GM18511 (cell line): ENCODE measurements around the gene CDK8.

Experiments
- ATAC-seq: cut with Tn5 transposase; IDR thresholded peaks from one replicate; pipeline ENCODE4 v1.9.1; 2021; ENCODE audit warnings: mild to moderate bottlenecking, moderate library complexity; ENCODE audit not compliant: unreplicated experiment

CDK8 gene

DNA sequence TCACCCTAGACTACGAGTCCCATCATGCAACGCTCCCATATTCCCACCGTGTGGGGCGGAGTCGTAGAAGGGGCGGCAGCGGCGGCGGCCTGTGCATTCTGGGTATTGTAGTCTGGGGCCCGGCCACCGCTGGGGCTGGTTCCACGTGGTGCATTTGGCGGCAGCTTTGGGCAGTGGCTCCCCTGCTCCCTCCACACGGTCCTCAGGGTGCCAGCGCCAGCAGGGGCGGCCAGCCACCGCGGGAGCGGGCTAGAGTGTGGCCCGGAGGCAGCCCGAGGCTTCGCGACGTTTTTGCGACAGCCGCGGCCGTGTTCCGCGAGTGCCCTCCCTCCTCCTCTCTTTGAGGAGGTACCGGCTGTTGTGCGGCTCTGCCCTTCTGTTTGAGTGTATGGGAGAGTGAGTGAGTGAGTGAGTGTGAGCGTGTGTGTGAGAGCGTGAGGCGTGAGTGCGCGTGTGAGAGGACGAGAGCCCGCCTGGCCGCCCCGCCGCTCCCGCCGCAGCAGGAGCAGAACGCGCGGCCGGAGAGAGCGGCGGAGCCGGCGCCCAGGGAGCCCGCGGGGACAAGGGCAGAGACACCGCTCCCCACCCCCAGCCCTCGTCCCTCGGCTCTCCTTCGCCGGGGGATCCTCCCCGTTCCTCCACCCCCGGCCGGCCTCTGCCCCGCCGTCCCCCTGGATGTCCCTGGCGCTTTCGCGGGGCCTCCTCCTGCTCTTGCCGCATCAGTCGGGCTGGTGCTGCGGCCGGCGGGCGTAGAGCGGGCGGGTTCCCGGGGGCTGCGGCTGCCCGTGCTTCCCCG is at the start of gene CDK8:
CDK8 (plus strand) TSS at position 343 of the 796 bp plus-strand sequence. CDS start 513 bp downstream, outside the sequence.
- peak; percentile 86 for ATAC-seq

GRCh38 chr13:26208287-26208686 is 45.6 kb upstream of the CDK8 start:
- ATAC-seq = no peak

- no peak for ATAC-seq
Observed at GRCh38 chr13:26213345-26213744, 40.6 kb upstream of the CDK8 start.

DNA sequence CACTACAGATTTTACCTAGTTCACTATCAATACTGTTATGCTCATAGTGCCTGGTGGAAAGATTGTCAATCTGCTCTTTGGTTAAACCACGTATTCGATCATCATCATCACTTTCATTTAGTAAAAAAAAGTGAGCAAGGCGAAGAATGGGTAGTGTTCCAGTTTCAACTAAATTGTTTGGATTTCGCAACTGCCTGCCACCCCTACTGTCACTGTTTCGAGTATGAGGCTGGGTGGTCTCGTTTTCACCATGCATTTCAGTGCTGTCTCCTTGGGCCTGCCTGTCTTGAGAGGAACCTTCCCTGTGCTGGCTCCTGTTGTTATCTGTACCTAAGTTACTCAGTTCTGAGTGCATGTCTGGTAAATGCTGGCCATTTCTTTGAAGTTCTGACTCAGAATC is 39.9 kb upstream of the CDK8 start:
- no peak for ATAC-seq

GRCh38 chr13:26216042-26216441 is 37.9 kb upstream of the CDK8 start:
- ATAC-seq = no peak

DNA sequence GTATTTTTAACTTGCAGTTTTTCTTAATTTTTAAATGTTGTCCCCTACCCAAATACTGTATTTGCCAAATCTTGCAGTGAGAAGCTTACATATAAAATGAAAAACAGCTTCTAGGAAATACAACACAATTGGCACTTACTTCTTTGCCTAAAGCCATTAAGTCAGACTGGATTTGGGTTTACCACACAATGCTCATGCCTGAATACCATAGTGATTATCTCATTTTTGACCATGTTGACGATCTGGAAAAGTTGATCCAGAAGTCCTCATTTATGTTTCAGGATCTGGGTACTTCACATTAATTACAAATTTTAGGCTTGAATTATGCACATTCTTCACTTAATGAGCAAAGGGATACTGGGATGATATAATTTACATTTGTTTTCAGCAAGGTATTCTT is 34.2 kb upstream of the CDK8 start:
- ATAC-seq = no peak

- no peak for ATAC-seq
Observed at GRCh38 chr13:26220575-26220974, 33.4 kb upstream of the CDK8 start.

- peak; percentile 27 for ATAC-seq
Observed at GRCh38 chr13:26221399-26221720, 32.6 kb upstream of the CDK8 start.

- ATAC-seq = peak; percentile 98
Observed at GRCh38 chr13:26221721-26222519, 32.0 kb upstream of the CDK8 start, which contains the start of gene RNF6. TSS of gene RNF6 (minus strand) at chr13:26222314. CDS start at chr13:26219649, 2,665 bp downstream.

GRCh38 chr13:26222520-26223046 is 31.3 kb upstream of the CDK8 start:
- peak; percentile 58 for ATAC-seq

GRCh38 chr13:26225896-26226617 is 27.9 kb upstream of the CDK8 start:
- ATAC-seq = no peak

- ATAC-seq = no peak
Observed at GRCh38 chr13:26227166-26227971, 26.6 kb upstream of the CDK8 start.

- ATAC-seq = no peak
Observed at GRCh38 chr13:26228096-26228495, 25.8 kb upstream of the CDK8 start.

DNA sequence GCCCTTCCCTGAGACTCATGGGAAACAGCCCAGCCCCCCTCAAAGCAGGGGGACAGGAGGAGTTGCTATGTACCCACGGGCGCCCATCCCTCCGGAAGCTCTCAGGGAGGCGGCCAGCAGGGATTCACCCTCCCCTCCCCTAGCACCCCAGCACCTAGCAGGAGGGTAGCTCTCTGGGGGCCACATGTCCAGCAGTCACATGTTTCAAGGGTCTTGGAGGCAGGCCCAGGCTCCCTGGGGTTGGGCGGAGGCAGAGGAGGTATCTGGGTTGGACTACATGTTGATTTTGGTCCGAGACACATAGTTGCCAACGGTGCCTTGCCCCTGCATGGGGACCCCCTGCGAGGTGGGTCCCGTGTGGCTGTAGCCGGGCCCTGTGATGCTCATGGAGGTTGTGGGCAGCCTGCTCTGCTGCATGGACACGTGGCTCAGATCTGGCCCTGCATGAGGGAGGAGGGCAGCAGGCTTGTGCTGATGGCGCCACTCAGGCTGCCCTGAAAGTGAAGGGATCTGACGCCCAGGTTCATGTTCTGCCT is 24.8 kb upstream of the CDK8 start:
- ATAC-seq = no peak

GRCh38 chr13:26230703-26231102 is 23.2 kb upstream of the CDK8 start:
- ATAC-seq = no peak

DNA sequence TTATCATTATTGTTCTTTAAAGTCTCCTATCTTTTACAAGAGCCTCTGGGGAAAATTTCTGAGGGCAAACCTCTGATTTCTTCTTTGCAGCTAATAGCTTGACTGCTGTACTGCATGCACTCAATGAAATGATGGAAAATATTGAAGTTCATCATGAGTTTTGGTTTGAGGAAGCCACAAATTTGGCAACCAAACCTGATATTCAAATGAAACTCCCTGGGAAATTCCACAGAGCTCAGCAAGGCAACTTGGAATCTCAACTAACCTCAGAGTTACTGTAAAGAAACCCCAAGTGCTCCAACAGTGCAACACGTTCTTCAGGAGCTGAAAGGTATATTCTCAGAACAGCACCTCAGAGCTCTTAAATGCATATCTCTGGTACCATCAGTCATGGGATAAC is 17.6 kb upstream of the CDK8 start:
- no peak for ATAC-seq

- ATAC-seq = no peak
Observed at GRCh38 chr13:26246154-26246553, 7.8 kb upstream of the CDK8 start.

DNA sequence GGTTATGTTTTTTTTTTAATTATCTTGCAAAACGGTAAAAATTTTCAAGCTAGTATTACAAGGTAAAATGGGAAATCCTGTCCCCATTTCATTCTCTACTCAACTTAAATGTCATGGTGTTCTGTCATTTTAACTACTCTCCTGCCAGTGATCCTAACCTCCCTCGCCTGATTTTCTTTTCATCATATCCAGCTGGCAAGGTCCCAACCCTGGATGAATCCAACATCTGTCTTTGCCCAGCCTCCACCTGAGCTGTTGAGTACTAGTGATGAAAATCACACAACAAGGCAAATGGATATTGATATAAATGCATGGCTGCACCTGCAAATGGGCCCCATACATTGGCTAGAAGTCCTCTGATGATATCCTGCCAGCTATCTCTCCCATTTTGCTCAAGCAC is 6.9 kb upstream of the CDK8 start:
- no peak for ATAC-seq

DNA sequence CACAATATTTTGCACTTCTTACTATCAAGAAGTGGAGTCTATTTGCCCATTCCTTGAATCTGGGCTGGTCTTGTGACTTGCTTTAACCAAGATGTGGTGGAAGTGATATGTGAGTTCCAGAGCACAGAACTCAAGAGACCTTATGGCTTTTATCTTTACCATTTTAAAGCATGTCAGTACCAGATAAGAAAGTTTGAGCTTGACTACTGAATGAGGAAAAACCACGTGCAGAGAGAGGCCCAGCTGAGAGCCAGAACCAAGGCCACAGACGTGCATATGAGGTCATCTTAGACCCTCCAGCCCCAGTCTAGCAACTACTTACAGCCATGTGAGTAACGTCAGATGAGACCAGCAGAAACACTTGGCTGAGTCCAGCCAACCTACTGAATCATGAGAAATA is 6.3 kb upstream of the CDK8 start:
- ATAC-seq = no peak

GRCh38 chr13:26249551-26249950 is 4.4 kb upstream of the CDK8 start:
- ATAC-seq = no peak
